ENCODE data around the gene DDX47.

DDX47 gene

GRCh38 chr12:12813120-12814101 is at the start of gene DDX47:
TSS of gene DDX47 (plus strand) at chr12:12813346. CDS start at chr12:12813368, 22 bp downstream.
- peak; percentile 76 for DNase-seq (ENCODE audit: low read depth)

GRCh38 chr12:12764824-12765223 is 48.3 kb upstream of the DDX47 start:
- no peak for DNase-seq (ENCODE audit: low read depth)

- DNase-seq (ENCODE audit: low read depth) = no peak
Measured at GRCh38 chr12:12770262-12770661, 42.9 kb upstream of the DDX47 start.

GRCh38 chr12:12774791-12775190 is 38.4 kb upstream of the DDX47 start:
- DNase-seq (ENCODE audit: low read depth) = no peak

- no peak for DNase-seq (ENCODE audit: low read depth)
Measured at GRCh38 chr12:12776261-12776660, 36.9 kb upstream of the DDX47 start.

GRCh38 chr12:12777092-12777491 is 36.1 kb upstream of the DDX47 start:
- no peak for DNase-seq (ENCODE audit: low read depth)

- DNase-seq (ENCODE audit: low read depth) = no peak
Measured at GRCh38 chr12:12779007-12779406, 34.1 kb upstream of the DDX47 start.

- DNase-seq (ENCODE audit: low read depth) = peak; percentile 72
Measured at GRCh38 chr12:12779529-12779928, 33.6 kb upstream of the DDX47 start.

GRCh38 chr12:12784116-12784515 is 29.0 kb upstream of the DDX47 start:
- DNase-seq (ENCODE audit: low read depth) = no peak

GRCh38 chr12:12784911-12785814 is 28.0 kb upstream of the DDX47 start, which contains the start of gene APOLD1:
TSS of gene APOLD1 (plus strand) at chr12:12785659. CDS start at chr12:12785692, 33 bp downstream.
- no peak for DNase-seq (ENCODE audit: low read depth)

GRCh38 chr12:12786351-12786705 is 26.8 kb upstream of the DDX47 start:
- DNase-seq (ENCODE audit: low read depth) = peak; percentile 30

- DNase-seq (ENCODE audit: low read depth) = peak; percentile 72
Measured at GRCh38 chr12:12786706-12787601, 26.2 kb upstream of the DDX47 start.

GRCh38 chr12:12788131-12788530 is 25.0 kb upstream of the DDX47 start:
- no peak for DNase-seq (ENCODE audit: low read depth)

- peak; percentile 74 for DNase-seq (ENCODE audit: low read depth)
Measured at GRCh38 chr12:12788675-12789368, 24.3 kb upstream of the DDX47 start.

- no peak for DNase-seq (ENCODE audit: low read depth)
Measured at GRCh38 chr12:12790956-12791355, 22.2 kb upstream of the DDX47 start.

GRCh38 chr12:12791756-12792369 is 21.3 kb upstream of the DDX47 start:
- no peak for DNase-seq (ENCODE audit: low read depth)

- DNase-seq (ENCODE audit: low read depth) = no peak
Measured at GRCh38 chr12:12792421-12792820, 20.7 kb upstream of the DDX47 start.

- no peak for DNase-seq (ENCODE audit: low read depth)
Measured at GRCh38 chr12:12794686-12795085, 18.5 kb upstream of the DDX47 start.

GRCh38 chr12:12796171-12796570 is 17.0 kb upstream of the DDX47 start:
- DNase-seq (ENCODE audit: low read depth) = no peak

Measured in fibroblast of the conjunctiva (primary cell).